DMS79 (cell line): ENCODE results near the gene NEK1.
"Not testable (repeated sequence)": the region's sequence is repeated elsewhere in the genome, so short reads cannot be mapped to it uniquely, and the experiment has no call there.

Experiments used
- DNase-seq: peaks from one replicate; lab custom pipeline; 2025; lab: John Stamatoyannopoulos, UW

NEK1 gene

DNA sequence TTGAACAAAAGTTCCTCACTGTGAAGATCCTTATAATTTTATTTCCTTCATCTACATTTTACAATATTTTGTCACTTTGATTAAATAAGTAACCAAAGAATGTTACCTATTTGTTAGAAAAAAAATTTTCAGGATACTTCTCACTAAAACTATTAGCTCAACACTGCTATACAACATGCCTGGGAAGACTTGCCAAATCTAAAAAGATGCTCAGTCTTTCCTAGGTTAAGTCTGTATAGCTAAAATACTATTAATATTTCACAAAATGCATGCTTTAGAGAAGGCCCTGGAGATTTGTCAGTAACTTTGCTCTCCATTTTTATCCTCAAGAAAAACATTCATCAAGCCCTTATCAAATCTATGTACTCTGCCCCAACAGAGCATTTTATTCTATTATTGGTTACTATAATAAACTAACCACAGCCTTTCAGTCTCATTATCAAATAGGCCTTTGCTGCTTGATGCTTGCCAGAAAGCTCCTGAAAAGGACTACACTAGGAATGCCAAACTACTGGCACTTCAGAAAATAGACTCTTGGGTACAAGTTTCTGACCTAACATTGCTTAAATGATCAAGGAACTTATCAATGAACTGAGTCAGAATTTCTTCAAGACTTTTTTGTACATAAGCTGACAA, 17.7 kb downstream of the NEK1 start:
- DNase-seq: no peak

- DNase-seq: no peak
Observed at GRCh38 chr4:169593050-169593560, 19.3 kb downstream of the NEK1 start.

- DNase-seq: no peak
Observed at GRCh38 chr4:169583563-169583962, 28.8 kb downstream of the NEK1 start.

DNA sequence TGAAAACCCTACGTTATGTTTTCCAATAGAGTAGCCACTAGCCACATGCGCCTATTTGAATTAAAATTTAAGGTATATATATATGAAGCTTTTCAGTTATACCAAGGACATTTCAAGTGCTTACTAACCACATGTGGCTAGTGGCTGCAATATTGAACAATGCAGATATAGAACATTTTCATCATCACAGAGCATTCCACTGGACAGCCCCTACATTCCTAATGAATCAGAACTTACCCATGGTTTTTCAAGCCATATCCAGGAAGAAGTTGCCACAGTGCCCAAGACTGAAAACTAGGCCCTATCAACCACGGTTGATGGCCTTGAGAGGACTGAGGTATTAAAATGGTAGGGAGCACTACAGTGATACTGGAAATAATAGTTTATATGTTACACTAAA, 29.7 kb downstream of the NEK1 start:
- no peak for DNase-seq

GRCh38 chr4:169582203-169582602, 30.2 kb downstream of the NEK1 start:
- DNase-seq: no peak

DNA sequence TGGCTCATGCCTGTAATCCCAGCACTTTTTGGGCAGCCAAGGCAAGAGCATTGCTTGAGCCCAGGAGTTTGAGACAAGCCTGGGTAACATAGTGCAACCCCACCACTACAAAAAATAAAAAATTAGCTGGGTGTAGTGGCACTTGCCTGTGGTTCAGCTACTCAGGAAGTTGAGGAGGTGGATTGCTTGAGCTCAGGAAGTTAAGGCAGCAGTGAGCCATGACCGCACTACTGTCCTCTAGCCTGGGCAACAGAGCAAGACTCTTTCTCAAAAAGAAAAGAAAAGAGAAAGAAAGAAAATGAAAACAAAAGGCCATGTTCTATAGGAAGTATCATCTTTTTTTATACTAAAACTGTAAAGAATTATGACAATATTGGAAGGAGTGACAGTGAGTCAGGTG, 38.5 kb downstream of the NEK1 start:
- no peak for DNase-seq

DNA sequence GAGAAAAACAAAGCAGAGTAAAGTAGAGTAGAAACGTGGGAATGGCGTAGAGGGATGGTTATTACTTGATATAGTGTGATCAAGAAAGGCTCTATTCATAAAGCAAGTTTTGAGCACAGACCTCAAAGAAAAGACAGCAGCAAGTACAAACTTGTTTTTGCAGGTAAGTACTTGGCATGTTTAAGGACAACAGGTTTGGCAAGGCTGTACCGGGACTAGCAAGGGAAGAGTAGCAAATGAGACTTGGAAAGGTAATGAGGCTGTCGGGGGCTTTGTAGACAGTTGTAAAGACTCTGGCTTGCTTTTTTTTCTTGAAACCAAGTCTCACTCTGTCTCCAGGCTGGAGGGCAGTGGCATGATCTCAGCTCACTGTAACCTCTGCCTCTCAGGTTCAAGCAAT, 40.9 kb downstream of the NEK1 start:
- no peak for DNase-seq

DNA sequence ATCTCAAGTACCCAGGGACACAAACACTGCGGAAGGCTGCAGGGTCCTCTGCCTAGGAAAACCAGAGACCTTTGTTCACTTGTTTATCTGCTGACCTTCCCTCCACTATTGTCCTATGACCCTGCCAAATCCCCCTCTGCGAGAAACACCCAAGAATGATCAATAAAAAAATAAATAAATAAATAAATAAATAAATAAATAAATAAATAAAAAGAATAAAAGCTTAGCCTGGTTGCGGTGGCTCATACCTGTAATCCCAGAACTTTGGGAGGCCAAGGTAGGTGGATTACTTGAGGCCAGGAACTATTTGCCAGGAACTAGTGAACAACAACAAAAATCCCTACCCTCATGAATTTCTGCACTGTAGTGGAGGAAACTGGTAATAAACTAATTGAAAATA, 41.4 kb downstream of the NEK1 start:
- DNase-seq: not testable (repeated sequence)

- not testable (repeated sequence) for DNase-seq
Observed at GRCh38 chr4:169570266-169570665, 42.1 kb downstream of the NEK1 start.

DNA sequence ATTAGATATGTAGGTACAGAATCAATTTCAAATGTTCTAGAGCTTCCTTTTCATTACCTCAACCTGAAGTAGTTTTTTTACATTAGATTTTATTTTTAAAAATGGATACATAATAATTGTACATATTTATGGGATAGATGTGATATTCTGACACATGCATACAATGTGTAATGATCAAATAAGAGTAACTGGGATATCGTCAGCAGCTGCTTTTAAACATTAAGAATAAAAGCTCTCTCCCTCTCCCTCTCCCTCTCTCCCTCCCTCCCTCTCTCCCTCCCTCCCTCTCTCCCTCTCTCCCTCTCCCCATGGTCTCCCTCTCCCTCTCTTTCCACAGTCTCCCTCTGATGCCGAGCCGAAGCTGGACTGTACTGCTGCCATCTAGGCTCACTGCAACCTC, 43.2 kb downstream of the NEK1 start:
- not testable (repeated sequence) for DNase-seq

- no peak for DNase-seq
Observed at GRCh38 chr4:169567916-169568315, 44.5 kb downstream of the NEK1 start.

DNA sequence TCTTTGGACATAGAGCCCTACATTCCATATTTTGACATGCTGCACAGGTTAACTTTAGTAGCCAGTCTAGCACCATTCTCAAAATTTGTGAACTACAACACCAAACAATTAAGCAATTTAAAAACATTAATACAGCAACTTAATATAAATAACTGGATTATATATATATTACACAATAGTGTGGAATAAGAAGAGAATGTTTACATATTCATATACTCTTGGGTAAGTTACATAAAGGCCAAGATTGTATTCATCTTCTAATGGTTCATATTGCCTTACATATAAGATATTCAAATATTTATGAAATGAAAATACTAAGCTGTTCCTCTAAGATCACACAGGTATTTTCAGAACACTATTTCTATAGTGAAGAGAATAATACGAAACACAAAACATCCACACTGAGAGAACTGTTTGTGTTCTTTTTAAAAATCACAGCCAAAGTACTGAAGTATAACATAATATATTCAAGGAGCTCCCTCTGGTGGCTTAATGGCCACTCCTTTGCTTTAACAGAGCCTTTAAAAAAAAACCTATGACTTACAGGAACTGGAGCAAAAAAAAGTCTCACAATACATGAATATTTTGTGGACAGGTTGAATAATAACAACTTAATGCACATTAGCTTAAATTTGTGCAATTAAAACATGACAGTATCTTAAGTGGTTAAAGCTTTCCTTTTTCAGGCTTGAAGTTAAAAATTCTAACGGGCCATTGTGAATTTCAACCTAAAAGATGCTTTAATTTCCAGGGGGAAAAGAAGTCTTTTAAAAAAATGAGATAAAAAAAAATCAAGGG, 46.2 kb downstream of the NEK1 start:
- no peak for DNase-seq

- no peak for DNase-seq
Observed at GRCh38 chr4:169565606-169566005, 46.8 kb downstream of the NEK1 start.

GRCh38 chr4:169557061-169557636, 55.2 kb downstream of the NEK1 start:
- DNase-seq: no peak

DNA sequence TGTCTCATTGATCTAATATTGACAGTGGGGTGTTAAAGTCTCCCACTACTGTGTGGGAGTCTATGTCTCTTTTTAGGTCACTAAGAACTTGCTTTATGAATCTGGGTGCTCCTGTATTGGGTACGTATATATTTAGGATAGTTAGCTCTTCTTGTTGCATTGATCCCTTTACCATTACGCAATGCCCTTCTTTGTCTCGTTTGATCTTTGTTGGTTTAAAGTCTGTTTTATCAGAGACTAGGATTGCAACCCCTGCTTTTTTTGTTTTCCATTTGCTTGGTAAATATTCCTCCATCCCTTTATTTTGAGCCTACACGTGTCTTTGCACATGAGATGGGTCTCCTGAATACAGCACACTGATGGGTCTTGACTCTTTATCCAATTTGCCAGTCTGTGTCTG, 65.8 kb downstream of the NEK1 start:
- not testable (repeated sequence) for DNase-seq

DNA sequence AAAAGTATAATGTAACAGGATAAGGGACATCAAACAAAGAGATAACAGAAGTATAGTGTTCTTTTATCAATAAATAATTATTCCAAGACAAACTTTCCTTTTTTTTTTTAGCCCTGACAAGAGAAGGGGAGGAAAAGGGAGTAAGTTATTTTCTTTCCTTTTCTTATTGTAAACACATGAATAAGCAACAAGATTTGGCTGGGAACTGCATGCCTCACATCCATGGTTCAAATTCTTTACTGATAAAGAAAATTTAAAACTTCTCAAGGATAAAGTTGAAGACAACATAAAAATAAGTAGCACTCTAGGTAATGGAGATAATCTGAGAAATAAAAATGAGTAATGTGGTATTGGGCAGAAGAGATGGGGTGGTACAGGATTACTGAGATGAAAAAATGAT, 71.6 kb downstream of the NEK1 start:
- DNase-seq: no peak

DNA sequence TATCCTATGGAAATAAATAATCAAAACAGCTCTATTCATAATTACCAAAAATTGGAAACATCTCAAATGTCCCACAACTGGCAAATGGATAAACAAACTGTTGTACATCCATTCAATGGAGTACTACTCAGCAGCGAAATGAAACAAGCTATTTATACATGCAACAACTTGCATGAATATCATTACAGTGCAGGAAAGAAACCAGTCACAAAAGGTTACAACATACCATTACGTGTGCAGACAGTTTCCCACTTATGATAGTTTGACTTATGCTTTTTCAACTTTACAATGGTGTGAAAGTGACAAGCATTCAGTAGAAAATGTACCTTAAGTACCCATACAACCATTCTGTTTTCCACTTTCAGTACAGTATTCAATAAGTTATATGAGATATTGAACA, 82.3 kb downstream of the NEK1 start:
- DNase-seq: no peak

- DNase-seq: no peak
Observed at GRCh38 chr4:169523796-169524195, 88.6 kb downstream of the NEK1 start.

DNA sequence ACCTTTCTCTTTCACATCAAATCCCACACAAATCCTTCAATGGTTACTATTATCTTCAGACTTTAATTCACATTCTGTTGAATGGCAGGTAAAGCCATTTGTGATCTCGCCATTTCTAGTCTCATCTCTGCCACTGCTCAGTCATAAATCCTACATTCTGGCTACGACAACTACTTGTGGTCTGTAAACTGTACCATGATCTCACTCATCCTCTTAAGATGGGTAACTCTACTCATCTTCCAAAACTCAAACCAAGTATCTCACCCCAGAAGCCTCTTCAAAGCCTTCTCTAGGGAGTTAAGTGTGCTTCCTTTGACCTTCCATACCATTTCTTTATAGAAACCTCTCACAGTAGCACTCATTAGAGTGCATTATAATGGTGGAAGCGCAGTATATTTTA, 101.8 kb downstream of the NEK1 start:
- DNase-seq: no peak

DNA sequence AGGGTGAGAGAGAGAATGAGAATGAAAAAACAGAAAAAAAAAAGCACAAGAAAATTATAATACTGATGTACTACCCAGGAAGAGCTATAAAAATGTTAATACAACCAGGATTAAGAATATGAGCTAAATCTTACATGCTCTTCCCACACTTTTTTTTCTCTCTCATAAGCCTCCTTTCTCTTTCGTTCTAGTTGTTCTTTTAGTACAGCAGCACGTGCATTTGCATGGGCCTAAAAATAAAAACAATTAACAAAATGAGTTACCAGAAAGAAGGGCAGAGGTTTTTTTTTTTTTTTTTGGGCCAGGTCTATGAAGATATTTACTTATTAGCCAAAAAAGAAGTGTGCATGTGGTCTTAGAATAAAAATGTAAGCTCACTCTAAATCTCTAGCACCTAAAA, 105.5 kb downstream of the NEK1 start:
- no peak for DNase-seq

DNA sequence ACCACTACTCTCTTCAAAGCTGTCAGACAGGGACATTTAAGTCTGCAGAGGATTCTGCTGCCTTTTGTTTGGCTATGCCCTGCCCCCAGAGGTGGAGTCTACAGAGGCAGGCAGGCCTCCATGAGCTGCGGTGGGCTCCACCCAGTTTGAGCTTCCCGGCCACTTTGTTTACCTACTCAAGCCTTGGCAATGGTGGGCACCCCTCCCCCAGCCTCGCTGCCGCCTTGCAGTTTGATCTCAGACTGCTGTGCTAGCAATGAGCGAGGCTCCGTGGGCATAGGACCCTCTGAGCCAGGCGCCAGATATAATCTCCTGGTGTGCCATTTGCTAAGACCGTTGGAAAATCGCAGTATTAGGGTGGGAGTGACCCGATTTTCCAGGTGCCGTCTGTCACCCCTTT, 112.5 kb downstream of the NEK1 start:
- DNase-seq: not testable (repeated sequence)

DNA sequence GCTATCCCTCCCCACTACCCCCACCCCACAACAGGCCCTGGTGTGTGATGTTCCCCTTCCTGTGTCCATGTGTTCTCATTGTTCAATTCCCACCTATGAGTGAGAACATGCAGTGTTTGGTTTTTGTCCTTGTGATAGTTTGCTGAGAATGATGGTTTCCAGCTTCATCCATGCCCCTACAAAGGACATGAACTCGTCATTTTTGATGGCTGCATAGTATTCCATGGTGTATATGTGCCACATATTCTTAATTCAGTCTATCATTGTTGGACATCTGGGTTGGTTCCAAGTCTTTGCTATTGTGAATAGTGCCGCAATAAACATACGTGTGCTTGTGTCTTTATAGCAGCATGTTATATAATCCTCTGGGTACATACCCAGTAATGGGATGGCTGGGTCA, 118.1 kb downstream of the NEK1 start:
- DNase-seq: not testable (repeated sequence)

DNA sequence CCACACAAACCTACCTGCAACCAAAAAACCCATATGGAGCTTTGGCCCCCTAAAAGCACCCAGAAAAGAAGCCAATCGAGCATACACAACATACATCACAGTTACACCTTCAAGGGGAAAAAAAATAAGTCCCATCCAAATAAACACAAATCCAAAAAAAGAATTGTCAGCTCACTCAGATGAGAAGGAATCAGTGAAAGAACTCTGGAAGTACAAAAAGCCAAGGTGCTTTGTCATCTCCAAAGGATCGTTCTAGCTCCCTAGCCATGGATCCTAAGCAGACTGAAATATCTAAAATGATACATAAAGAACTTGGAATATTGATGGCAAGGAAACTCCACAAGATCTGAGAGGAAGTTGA, 119.2 kb downstream of the NEK1 start:
- DNase-seq: no peak
